ENCODE measurements around the gene UGT1A9.

GRCh38 chr2:233746475-233747282 is 75.0 kb downstream of the UGT1A9 start:
- TF ChIP-seq POLR2AphosphoS5 (IDR thresholded peaks at IDR 0.05; ENCODE audit: low read depth) (no peak), CTCF (conservative IDR thresholded peaks at IDR 0.05; ENCODE audit: low read depth in 2 of 2) (no peak), EZH2phosphoT487 (IDR thresholded peaks at IDR 0.05; ENCODE audit: unreplicated experiment) (no peak), EZH2 (IDR thresholded peaks at IDR 0.05; ENCODE audit: low read depth, unreplicated experiment) (no peak)

All from GM23338 (cell line).